Trophoblast cell (in vitro differentiated cells and primary cell): ENCODE measurements around the gene GULP1.

Source experiments
- DNase-seq, 2 donors: peaks; one replicate each; pipeline ENCODE4 v3.0.0-alpha.2; 2016
- H2AFZ ChIP-seq: 2 replicates; pipeline ENCODE4 v1.6.1; 2013; ENCODE audit warnings: low read length, moderate library complexity, mild to moderate bottlenecking; ENCODE audit not compliant: insufficient read depth, poor library complexity
- H2AK5ac ChIP-seq: 2 replicates; pipeline ENCODE4 v1.6.1; 2013; ENCODE audit warnings: mild to moderate bottlenecking, low read length
- H2BK120ac ChIP-seq: 2 replicates; pipeline ENCODE4 v1.6.1; 2013; ENCODE audit warnings: low read length, mild to moderate bottlenecking, moderate library complexity; ENCODE audit not compliant: insufficient read depth, poor library complexity
- H2BK12ac ChIP-seq: 2 replicates; pipeline ENCODE4 v1.6.1; 2013; ENCODE audit warnings: mild to moderate bottlenecking, low read length, moderate library complexity
- H2BK5ac ChIP-seq: 2 replicates; pipeline ENCODE4 v1.6.1; 2013; ENCODE audit warnings: low read length, low read depth, moderate library complexity, mild to moderate bottlenecking; ENCODE audit not compliant: poor library complexity
- H3K14ac ChIP-seq: 2 replicates; pipeline ENCODE4 v1.6.1; 2013; ENCODE audit warnings: mild to moderate bottlenecking, low read length
- H3K18ac ChIP-seq: 2 replicates; pipeline ENCODE4 v1.6.1; 2013; ENCODE audit warnings: mild to moderate bottlenecking, low read length
- H3K23ac ChIP-seq: 2 replicates; pipeline ENCODE4 v1.6.1; 2013; ENCODE audit warnings: low read length
- H3K27ac ChIP-seq: 2 replicates; pipeline ENCODE4 v1.5.1; 2013; ENCODE audit warnings: low read depth, mild to moderate bottlenecking, inconsistent platforms, low read length, moderate library complexity
- H3K27me3 ChIP-seq: 2 replicates; pipeline ENCODE4 v1.6.1; 2013; ENCODE audit warnings: inconsistent platforms, mild to moderate bottlenecking, low read length, moderate library complexity; ENCODE audit not compliant: insufficient read depth
- H3K36me3 ChIP-seq, 2 experiments: 1 replicate in 1 of 2; 2 replicates in 1 of 2; pipeline ENCODE4 v1.6.1; 2013; ENCODE audit warnings: low read length in 2 of 2, mild to moderate bottlenecking in 2 of 2, moderate library complexity in 1 of 2; ENCODE audit not compliant: insufficient read depth in 2 of 2, control insufficient read depth in 1 of 2
- H3K4ac ChIP-seq: 2 replicates; pipeline ENCODE4 v1.6.1; 2013; ENCODE audit warnings: low read depth, mild to moderate bottlenecking, low read length, moderate library complexity
- H3K4me1 ChIP-seq, 2 experiments: 1 replicate in 1 of 2; 2 replicates in 1 of 2; pipeline ENCODE4 v1.6.1; 2013; ENCODE audit warnings: low read length in 2 of 2, mild to moderate bottlenecking in 2 of 2, moderate library complexity in 1 of 2; ENCODE audit not compliant: insufficient read depth in 2 of 2, control insufficient read depth in 1 of 2
- H3K4me2 ChIP-seq: 2 replicates; pipeline ENCODE4 v1.6.1; 2013; ENCODE audit warnings: inconsistent platforms, mild to moderate bottlenecking, low read length, moderate library complexity
- H3K4me3 ChIP-seq: 2 replicates; pipeline ENCODE4 v1.5.1; 2013; ENCODE audit warnings: mild to moderate bottlenecking, low read depth, low read length, inconsistent platforms
- H3K79me1 ChIP-seq: one replicate; pipeline ENCODE4 v1.6.1; 2013; ENCODE audit warnings: low read length
- H3K79me2 ChIP-seq: 2 replicates; pipeline ENCODE4 v1.6.1; 2013; ENCODE audit warnings: low read length, mild to moderate bottlenecking; ENCODE audit not compliant: control insufficient read depth, insufficient read depth, poor library complexity
- H3K9ac ChIP-seq: 2 replicates; pipeline ENCODE4 v1.6.1; 2013; ENCODE audit warnings: mild to moderate bottlenecking, low read length
- H3K9me3 ChIP-seq: 2 replicates; pipeline ENCODE4 v1.6.1; 2013; ENCODE audit warnings: low read depth, mild to moderate bottlenecking, control low read depth, inconsistent platforms, low read length; ENCODE audit not compliant: insufficient read depth
- H4K12ac ChIP-seq: 2 replicates; pipeline ENCODE4 v1.6.1; 2013; ENCODE audit warnings: low read depth, mild to moderate bottlenecking, low read length, moderate library complexity
- H4K8ac ChIP-seq: 2 replicates; pipeline ENCODE4 v1.6.1; 2013; ENCODE audit warnings: low read depth, mild to moderate bottlenecking, low read length, moderate library complexity
- H4K91ac ChIP-seq: one replicate; pipeline ENCODE4 v1.6.1; 2013; ENCODE audit warnings: low read depth, mild to moderate bottlenecking, low read length, moderate library complexity
- WGBS: extraction: QIAGEN DNeasy Blood & Tissue Kit; methylation state at CpG from one replicate; pipeline ENCODE4 v1.1.7; 2013; ENCODE audit warnings: missing lambda C conversion rate; ENCODE audit not compliant: insufficient read length, insufficient coverage; ENCODE audit errors: extremely low coverage; 5-methylcytosine and 5-hydroxymethylcytosine counted together

Gene GULP1

GRCh38 chr2:188380280-188380679 is 88.6 kb downstream of the GULP1 start:
- H3K27me3 ChIP-seq = no peaks in the 10 kb centered on the region
- no peak for DNase-seq
- H3K27ac ChIP-seq = no peak overlapping the region
- H3K36me3 ChIP-seq = peaks cover 6 to 9% of the 10 kb centered on the region in 2 experiments
- H4K8ac ChIP-seq = no peak overlapping the region
- no peaks in the 10 kb centered on the region for H3K4me1 ChIP-seq
- H3K14ac ChIP-seq = no peak overlapping the region
- H2AFZ ChIP-seq = no peak overlapping the region
- H3K9ac ChIP-seq = no peak overlapping the region
- no peak overlapping the region for H3K4me3 ChIP-seq
- no peak overlapping the region for H2BK120ac ChIP-seq
- no peak overlapping the region for H2BK12ac ChIP-seq
- H3K79me2 ChIP-seq = no peaks in the 10 kb centered on the region
- no peak overlapping the region for H3K4ac ChIP-seq
- no peak overlapping the region for H3K23ac ChIP-seq
- H2AK5ac ChIP-seq = no peak overlapping the region
- H4K12ac ChIP-seq = no peak overlapping the region
- H3K18ac ChIP-seq = no peak overlapping the region
- H2BK5ac ChIP-seq = no peak overlapping the region
- H3K4me2 ChIP-seq = no peak overlapping the region
- peaks cover 7% of the 10 kb centered on the region for H3K9me3 ChIP-seq
- no CpG with 5 or more reads among the region's 2 CpGs for WGBS
- no peaks in the 10 kb centered on the region for H3K79me1 ChIP-seq
- H4K91ac ChIP-seq = no peak overlapping the region

GRCh38 chr2:188381614-188382013 is 89.9 kb downstream of the GULP1 start:
- no peak overlapping the region for H4K12ac ChIP-seq
- no peak overlapping the region for H3K4ac ChIP-seq
- H2AK5ac ChIP-seq = no peak overlapping the region
- no peaks in the 10 kb centered on the region for H3K79me2 ChIP-seq
- WGBS = no CpG with 5 or more reads among the region's 1 CpG
- no peak overlapping the region for H3K9ac ChIP-seq
- H2BK12ac ChIP-seq = no peak overlapping the region
- no peak overlapping the region for H3K4me3 ChIP-seq
- H4K91ac ChIP-seq = no peak overlapping the region
- no peak overlapping the region for H2BK5ac ChIP-seq
- H3K18ac ChIP-seq = no peak overlapping the region
- H4K8ac ChIP-seq = no peak overlapping the region
- peaks cover 7% of the 10 kb centered on the region for H3K9me3 ChIP-seq
- no peaks in the 10 kb centered on the region for H3K79me1 ChIP-seq
- H3K27me3 ChIP-seq = no peaks in the 10 kb centered on the region
- no peaks in the 10 kb centered on the region for H3K4me1 ChIP-seq
- H3K4me2 ChIP-seq = no peak overlapping the region
- peak; percentile 47 to 85 for DNase-seq
- H2BK120ac ChIP-seq = no peak overlapping the region
- no peak overlapping the region for H3K27ac ChIP-seq
- H3K14ac ChIP-seq = no peak overlapping the region
- H3K36me3 ChIP-seq = peaks cover 6 to 16% of the 10 kb centered on the region in 2 experiments
- H2AFZ ChIP-seq = no peak overlapping the region
- no peak overlapping the region for H3K23ac ChIP-seq

- no CpG with 5 or more reads among the region's 2 CpGs for WGBS
- Histone ChIP-seq H2BK5ac (no peak overlapping the region), H3K4ac (no peak overlapping the region), H3K27me3 (no peaks in the 10 kb centered on the region), H3K4me1 (no peaks in the 10 kb centered on the region), H3K4me2 (no peak overlapping the region), H2AFZ (no peak overlapping the region), H4K91ac (no peak overlapping the region), H3K9ac (no peak overlapping the region), H3K23ac (no peak overlapping the region), H3K9me3 (peaks cover 7% of the 10 kb centered on the region), H3K27ac (no peak overlapping the region), H3K79me1 (no peaks in the 10 kb centered on the region), H2BK120ac (no peak overlapping the region), H4K8ac (no peak overlapping the region), H3K14ac (no peak overlapping the region), H2BK12ac (no peak overlapping the region), H3K36me3 (peaks cover 6 to 16% of the 10 kb centered on the region in 2 experiments), H2AK5ac (no peak overlapping the region), H3K79me2 (no peaks in the 10 kb centered on the region), H3K4me3 (no peak overlapping the region), H4K12ac (no peak overlapping the region), H3K18ac (no peak overlapping the region)
- DNase-seq = peak in 1 of 2 donors; percentile 2
Measured at GRCh38 chr2:188382107-188382506, 90.4 kb downstream of the GULP1 start.

GRCh38 chr2:188383158-188383557 is 91.5 kb downstream of the GULP1 start:
- no CpG with 5 or more reads among the region's 1 CpG for WGBS
- Histone ChIP-seq H2BK5ac (no peak overlapping the region), H3K4me3 (no peak overlapping the region), H3K79me2 (no peaks in the 10 kb centered on the region), H3K4me2 (no peak overlapping the region), H3K14ac (no peak overlapping the region), H4K91ac (no peak overlapping the region), H2BK120ac (no peak overlapping the region), H2AK5ac (no peak overlapping the region), H3K4me1 (no peaks in the 10 kb centered on the region), H3K79me1 (no peaks in the 10 kb centered on the region), H2AFZ (no peak overlapping the region), H3K27ac (no peak overlapping the region), H3K23ac (no peak overlapping the region), H3K36me3 (peaks cover 6 to 16% of the 10 kb centered on the region in 2 experiments), H3K27me3 (no peaks in the 10 kb centered on the region), H4K12ac (no peak overlapping the region), H3K4ac (no peak overlapping the region), H3K18ac (no peak overlapping the region), H3K9me3 (peaks cover 7% of the 10 kb centered on the region), H2BK12ac (no peak overlapping the region), H3K9ac (no peak overlapping the region), H4K8ac (no peak overlapping the region)
- DNase-seq = no peak
